HG02588 (cell line): ENCODE measurements around the gene PUM2.

Experiments used
- ATAC-seq: cut with Tn5 transposase; IDR thresholded peaks from one replicate; pipeline ENCODE4 v1.9.1; 2021; ENCODE audit warnings: mild to moderate bottlenecking, moderate library complexity; ENCODE audit not compliant: unreplicated experiment

The PUM2 gene

GRCh38 chr2:20349513-20349921, 1.1 kb downstream of the PUM2 start:
- ATAC-seq: no peak

GRCh38 chr2:20348542-20348941, 2.1 kb downstream of the PUM2 start:
- no peak for ATAC-seq

- ATAC-seq: no peak
Observed at GRCh38 chr2:20346565-20347381, 3.9 kb downstream of the PUM2 start.

- no peak for ATAC-seq
Observed at GRCh38 chr2:20343128-20343527, 7.5 kb downstream of the PUM2 start.

GRCh38 chr2:20339012-20339411, 11.6 kb downstream of the PUM2 start:
- ATAC-seq: no peak

GRCh38 chr2:20334605-20335203, 15.9 kb downstream of the PUM2 start:
- ATAC-seq: no peak

GRCh38 chr2:20333738-20334137, 16.9 kb downstream of the PUM2 start:
- ATAC-seq: no peak

- no peak for ATAC-seq
Observed at GRCh38 chr2:20330192-20330591, 20.5 kb downstream of the PUM2 start.

GRCh38 chr2:20327370-20327769, 23.3 kb downstream of the PUM2 start:
- ATAC-seq: no peak

GRCh38 chr2:20326163-20326780, 24.4 kb downstream of the PUM2 start:
- no peak for ATAC-seq

GRCh38 chr2:20322527-20323300, 27.9 kb downstream of the PUM2 start:
- ATAC-seq: no peak

GRCh38 chr2:20317690-20318089, 33.0 kb downstream of the PUM2 start:
- ATAC-seq: no peak

- no peak for ATAC-seq
Observed at GRCh38 chr2:20317197-20317596, 33.4 kb downstream of the PUM2 start.

GRCh38 chr2:20314562-20315501, 35.8 kb downstream of the PUM2 start:
- ATAC-seq: no peak

GRCh38 chr2:20313659-20314058, 37.0 kb downstream of the PUM2 start:
- ATAC-seq: no peak

GRCh38 chr2:20309001-20309400, 41.6 kb downstream of the PUM2 start:
- no peak for ATAC-seq

GRCh38 chr2:20307311-20307710, 43.3 kb downstream of the PUM2 start:
- ATAC-seq: no peak

GRCh38 chr2:20304411-20304810, 46.2 kb downstream of the PUM2 start:
- no peak for ATAC-seq

GRCh38 chr2:20303966-20304365, 46.7 kb downstream of the PUM2 start:
- no peak for ATAC-seq

GRCh38 chr2:20302019-20302418, 48.6 kb downstream of the PUM2 start:
- no peak for ATAC-seq
